ENCODE results near the gene PLA2G2D.

The PLA2G2D gene

GRCh38 chr1:20150326-20150705 lies 31.0 kb upstream of the PLA2G2D start:
- TF ChIP-seq FOXP2 (optimal IDR thresholded peaks at IDR 0.05; ENCODE audit: borderline replicate concordance, extremely low read depth, extremely low read length, insufficient read depth) (no peak), POLR2AphosphoS5 (IDR thresholded peaks at IDR 0.05; ENCODE audit: low read depth, low read length) (no peak), SIN3A (IDR thresholded peaks at IDR 0.05; ENCODE audit: borderline replicate concordance, insufficient read depth, low read length) (no peak), TAF1 (IDR thresholded peaks at IDR 0.05; ENCODE audit: borderline replicate concordance, insufficient read depth, low read length) (no peak)
- TF ChIP-seq, protein P1, sequence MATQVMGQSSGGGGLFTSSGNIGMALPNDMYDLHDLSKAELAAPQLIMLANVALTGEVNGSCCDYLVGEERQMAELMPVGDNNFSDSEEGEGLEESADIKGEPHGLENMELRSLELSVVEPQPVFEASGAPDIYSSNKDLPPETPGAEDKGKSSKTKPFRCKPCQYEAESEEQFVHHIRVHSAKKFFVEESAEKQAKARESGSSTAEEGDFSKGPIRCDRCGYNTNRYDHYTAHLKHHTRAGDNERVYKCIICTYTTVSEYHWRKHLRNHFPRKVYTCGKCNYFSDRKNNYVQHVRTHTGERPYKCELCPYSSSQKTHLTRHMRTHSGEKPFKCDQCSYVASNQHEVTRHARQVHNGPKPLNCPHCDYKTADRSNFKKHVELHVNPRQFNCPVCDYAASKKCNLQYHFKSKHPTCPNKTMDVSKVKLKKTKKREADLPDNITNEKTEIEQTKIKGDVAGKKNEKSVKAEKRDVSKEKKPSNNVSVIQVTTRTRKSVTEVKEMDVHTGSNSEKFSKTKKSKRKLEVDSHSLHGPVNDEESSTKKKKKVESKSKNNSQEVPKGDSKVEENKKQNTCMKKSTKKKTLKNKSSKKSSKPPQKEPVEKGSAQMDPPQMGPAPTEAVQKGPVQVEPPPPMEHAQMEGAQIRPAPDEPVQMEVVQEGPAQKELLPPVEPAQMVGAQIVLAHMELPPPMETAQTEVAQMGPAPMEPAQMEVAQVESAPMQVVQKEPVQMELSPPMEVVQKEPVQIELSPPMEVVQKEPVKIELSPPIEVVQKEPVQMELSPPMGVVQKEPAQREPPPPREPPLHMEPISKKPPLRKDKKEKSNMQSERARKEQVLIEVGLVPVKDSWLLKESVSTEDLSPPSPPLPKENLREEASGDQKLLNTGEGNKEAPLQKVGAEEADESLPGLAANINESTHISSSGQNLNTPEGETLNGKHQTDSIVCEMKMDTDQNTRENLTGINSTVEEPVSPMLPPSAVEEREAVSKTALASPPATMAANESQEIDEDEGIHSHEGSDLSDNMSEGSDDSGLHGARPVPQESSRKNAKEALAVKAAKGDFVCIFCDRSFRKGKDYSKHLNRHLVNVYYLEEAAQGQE (IDR thresholded peaks at IDR 0.05; ENCODE audit: insufficient read depth in 1 of 2, low read depth in 2 of 2, low read length in 2 of 2), result no peak

DNA sequence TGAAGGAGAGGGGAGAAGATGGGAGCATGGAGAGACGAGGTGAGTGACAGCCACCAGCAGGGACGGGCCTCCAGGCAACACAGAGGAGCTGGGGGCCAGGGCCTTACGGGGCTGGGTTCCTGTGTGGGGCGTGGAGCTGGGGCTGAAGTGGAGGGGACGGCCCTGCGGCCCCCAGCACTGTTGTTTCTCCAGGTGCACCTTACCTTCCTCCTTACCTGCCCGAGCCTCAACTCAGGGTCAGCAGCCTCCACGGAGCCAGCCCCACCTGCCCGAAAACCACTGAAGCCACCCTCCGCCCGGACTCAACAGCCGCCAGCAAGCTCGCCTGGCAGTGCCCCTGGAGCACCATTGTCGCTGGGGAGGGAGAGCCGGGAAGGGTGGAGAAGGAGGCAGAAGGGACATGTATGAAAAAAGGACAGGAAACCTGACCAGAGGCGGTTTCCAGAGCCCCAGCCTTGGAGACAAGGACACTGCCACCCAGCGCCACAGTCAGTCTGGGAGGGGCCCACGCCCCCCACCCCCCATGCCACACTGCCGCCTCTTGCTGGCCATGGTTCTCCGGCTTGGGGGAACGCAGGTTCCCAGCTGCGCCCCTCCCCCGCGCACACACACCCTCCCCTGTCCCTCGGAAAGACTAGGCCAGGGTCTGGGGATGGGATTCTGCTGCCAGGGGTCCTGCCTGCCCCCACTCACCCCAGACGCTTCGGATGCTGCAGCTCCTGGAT lies 30.4 kb upstream of the PLA2G2D start:
- TF ChIP-seq FOXP2 (optimal IDR thresholded peaks at IDR 0.05; ENCODE audit: borderline replicate concordance, extremely low read depth, extremely low read length, insufficient read depth) (no peak), TAF1 (IDR thresholded peaks at IDR 0.05; ENCODE audit: borderline replicate concordance, insufficient read depth, low read length) (no peak)

GRCh38 chr1:20148571-20149500 lies 29.5 kb upstream of the PLA2G2D start:
- no peak for TF ChIP-seq FOXP2 (optimal IDR thresholded peaks at IDR 0.05; ENCODE audit: borderline replicate concordance, extremely low read depth, extremely low read length, insufficient read depth)
- no peak for TF ChIP-seq TAF1 (IDR thresholded peaks at IDR 0.05; ENCODE audit: borderline replicate concordance, insufficient read depth, low read length)
- no peak for TF ChIP-seq SIN3A (IDR thresholded peaks at IDR 0.05; ENCODE audit: borderline replicate concordance, insufficient read depth, low read length)
- TF ChIP-seq, protein P1 (IDR thresholded peaks at IDR 0.05; ENCODE audit: insufficient read depth in 1 of 2, low read depth in 2 of 2, low read length in 2 of 2), result no peak

DNA sequence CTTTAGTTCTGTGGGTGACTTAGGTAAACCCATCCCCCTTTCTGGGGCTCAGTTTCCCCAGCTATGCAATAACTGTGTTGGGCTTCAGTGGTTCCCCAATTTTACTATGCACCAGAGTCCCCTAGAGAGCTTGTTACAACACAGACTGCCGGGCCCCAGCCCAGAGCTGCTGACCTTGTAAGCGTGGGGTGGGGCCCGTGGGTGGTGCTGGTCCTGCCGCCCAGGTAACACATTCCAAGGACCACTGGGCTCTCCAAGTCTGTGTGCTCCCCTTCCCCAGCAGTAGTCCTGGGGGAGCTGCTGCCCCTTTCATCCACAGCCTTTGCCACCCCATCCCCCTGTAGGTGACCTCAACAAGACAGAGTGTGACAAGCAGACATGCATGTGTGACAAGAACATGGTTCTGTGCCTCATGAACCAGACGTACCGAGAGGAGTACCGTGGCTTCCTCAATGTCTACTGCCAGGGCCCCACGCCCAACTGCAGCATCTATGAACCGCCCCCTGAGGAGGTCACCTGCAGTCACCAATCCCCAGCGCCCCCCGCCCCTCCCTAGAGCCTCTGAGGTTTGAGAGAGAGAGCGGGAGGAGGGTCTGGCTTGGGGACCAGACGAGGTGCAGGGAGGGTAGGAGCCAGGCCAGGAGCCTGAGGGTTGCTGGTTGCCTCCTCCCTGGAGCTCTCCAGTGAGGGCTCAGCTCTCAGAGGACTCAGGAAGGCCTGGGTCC lies 28.7 kb upstream of the PLA2G2D start:
- TF ChIP-seq POLR2AphosphoS5 (IDR thresholded peaks at IDR 0.05; ENCODE audit: low read depth, low read length) (no peak), SIN3A (IDR thresholded peaks at IDR 0.05; ENCODE audit: borderline replicate concordance, insufficient read depth, low read length) (no peak), TAF1 (IDR thresholded peaks at IDR 0.05; ENCODE audit: borderline replicate concordance, insufficient read depth, low read length) (no peak), FOXP2 (optimal IDR thresholded peaks at IDR 0.05; ENCODE audit: borderline replicate concordance, extremely low read depth, extremely low read length, insufficient read depth) (no peak)
- TF ChIP-seq, protein P1 (IDR thresholded peaks at IDR 0.05; ENCODE audit: insufficient read depth in 1 of 2, low read depth in 2 of 2, low read length in 2 of 2), result no peak
